ENCODE results near the gene POLR1D.
"Not testable (repeated sequence)": the region's sequence is repeated elsewhere in the genome, so short reads cannot be mapped to it uniquely, and the experiment has no call there.

DNA sequence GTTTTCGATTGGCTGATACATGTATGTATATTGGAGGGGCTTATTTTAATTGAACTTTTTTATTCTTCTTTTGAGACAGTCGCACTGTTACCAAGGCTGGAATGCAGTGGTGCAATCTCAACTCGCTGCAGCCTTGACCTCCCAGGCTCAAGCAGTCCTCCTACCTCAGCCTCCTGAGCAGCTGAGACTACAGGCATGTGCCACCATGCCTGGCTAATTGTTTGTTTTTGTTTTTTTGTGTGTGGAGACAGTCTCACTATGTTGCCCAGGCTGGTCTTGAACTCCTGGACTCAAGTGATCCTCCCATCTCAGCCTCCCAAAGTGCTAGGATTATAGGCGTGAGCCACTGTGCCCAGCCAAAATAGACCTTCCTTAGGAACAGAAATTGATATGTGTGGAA, 7.1 kb downstream of the POLR1D start:
- TF ChIP-seq, protein P1, sequence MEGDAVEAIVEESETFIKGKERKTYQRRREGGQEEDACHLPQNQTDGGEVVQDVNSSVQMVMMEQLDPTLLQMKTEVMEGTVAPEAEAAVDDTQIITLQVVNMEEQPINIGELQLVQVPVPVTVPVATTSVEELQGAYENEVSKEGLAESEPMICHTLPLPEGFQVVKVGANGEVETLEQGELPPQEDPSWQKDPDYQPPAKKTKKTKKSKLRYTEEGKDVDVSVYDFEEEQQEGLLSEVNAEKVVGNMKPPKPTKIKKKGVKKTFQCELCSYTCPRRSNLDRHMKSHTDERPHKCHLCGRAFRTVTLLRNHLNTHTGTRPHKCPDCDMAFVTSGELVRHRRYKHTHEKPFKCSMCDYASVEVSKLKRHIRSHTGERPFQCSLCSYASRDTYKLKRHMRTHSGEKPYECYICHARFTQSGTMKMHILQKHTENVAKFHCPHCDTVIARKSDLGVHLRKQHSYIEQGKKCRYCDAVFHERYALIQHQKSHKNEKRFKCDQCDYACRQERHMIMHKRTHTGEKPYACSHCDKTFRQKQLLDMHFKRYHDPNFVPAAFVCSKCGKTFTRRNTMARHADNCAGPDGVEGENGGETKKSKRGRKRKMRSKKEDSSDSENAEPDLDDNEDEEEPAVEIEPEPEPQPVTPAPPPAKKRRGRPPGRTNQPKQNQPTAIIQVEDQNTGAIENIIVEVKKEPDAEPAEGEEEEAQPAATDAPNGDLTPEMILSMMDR (IDR thresholded peaks at IDR 0.05) = not testable (repeated sequence)
- not testable (repeated sequence) for TF ChIP-seq POLR2AphosphoS5, POLR2A (IDR thresholded peaks at IDR 0.05)
